SIG-M5 treated with dmso at 0.1 percent for 504 hours (cell line): ENCODE results near the gene NUPR1.
"Not testable (repeated sequence)": the region's sequence is repeated elsewhere in the genome, so short reads cannot be mapped to it uniquely, and the experiment has no call there.

Source experiments
- DNase-seq: peaks from one replicate; lab custom pipeline; 2025; ENCODE audit not compliant: unreplicated experiment; lab: John Stamatoyannopoulos, UW

NUPR1 gene

GRCh38 chr16:28555561-28555960 is 16.8 kb upstream of the NUPR1 start:
- no peak for DNase-seq

- DNase-seq = no peak
These were observed 16.1 kb upstream of the NUPR1 start for GRCh38 chr16:28554634-28555423.

- peak; percentile 90 for DNase-seq
These were observed 15.2 kb upstream of the NUPR1 start, which contains the start of gene SGF29 for GRCh38 chr16:28553776-28554633. Gene SGF29 (plus strand): TSS chr16:28553920. CDS start chr16:28581070, 27,150 bp downstream.

GRCh38 chr16:28549301-28549899 is 10.6 kb upstream of the NUPR1 start:
- DNase-seq = peak; percentile 59

- no peak for DNase-seq
These were observed 9.6 kb upstream of the NUPR1 start for GRCh38 chr16:28548306-28548802.

- DNase-seq = no peak
These were observed 7.9 kb upstream of the NUPR1 start for GRCh38 chr16:28546626-28547025.

- not testable (repeated sequence) for DNase-seq
These were observed 7.2 kb upstream of the NUPR1 start for GRCh38 chr16:28545964-28546363.

GRCh38 chr16:28544998-28545397 is 6.2 kb upstream of the NUPR1 start:
- no peak for DNase-seq

- peak; percentile 89 for DNase-seq
These were observed 4.3 kb upstream of the NUPR1 start for GRCh38 chr16:28543072-28543471.

- no peak for DNase-seq
These were observed 3.9 kb upstream of the NUPR1 start for GRCh38 chr16:28542646-28543045.

- no peak for DNase-seq
These were observed 1.6 kb upstream of the NUPR1 start for GRCh38 chr16:28540346-28540745.

GRCh38 chr16:28537964-28538732 is 626 bp downstream of the NUPR1 start:
- no peak for DNase-seq

- no peak for DNase-seq
These were observed 1.7 kb downstream of the NUPR1 start for GRCh38 chr16:28537076-28537475.

GRCh38 chr16:28534542-28535373 is 4.0 kb downstream of the NUPR1 start:
- peak; percentile 94 for DNase-seq

GRCh38 chr16:28532940-28533647 is 5.7 kb downstream of the NUPR1 start:
- no peak for DNase-seq

- no peak for DNase-seq
These were observed 6.7 kb downstream of the NUPR1 start for GRCh38 chr16:28531777-28532744.

- no peak for DNase-seq
These were observed 9.7 kb downstream of the NUPR1 start for GRCh38 chr16:28529124-28529523.

GRCh38 chr16:28528463-28528867 is 10.3 kb downstream of the NUPR1 start:
- DNase-seq = no peak
